ENCODE results near the gene HNRNPF.

The HNRNPF gene

GRCh38 chr10:43383204-43383971, 25.6 kb downstream of the HNRNPF start:
- no peaks in the 10 kb centered on the region for H3K9me2 ChIP-seq (replicated peaks; ENCODE audit: insufficient read depth, low read length)
- H3K4me2 ChIP-seq (ENCODE audit: low read depth, low read length, poor library complexity, severe bottlenecking): no peak overlapping the region
- H3K27ac ChIP-seq (ENCODE audit: low read depth, low read length): no peak overlapping the region
- H3K36me3 ChIP-seq (ENCODE audit: low read length): peaks cover 24% of the 10 kb centered on the region
- 0 out of 2 replicates have a peak, but pooled peaks cover 2% of the 10 kb centered on the region for H3K79me2 ChIP-seq (ENCODE audit: insufficient read depth, low read length)
- no peaks in the 10 kb centered on the region for H3K9me3 ChIP-seq (ENCODE audit: insufficient read depth, low read length)
- H4K20me1 ChIP-seq (ENCODE audit: low read depth, low read length): peaks cover 13% of the 10 kb centered on the region
- H2AFZ ChIP-seq (ENCODE audit: low read depth, low read length, severe bottlenecking): no peak overlapping the region
- H3F3A ChIP-seq (ENCODE audit: insufficient read depth): peaks cover 52% of the 10 kb centered on the region
- H3K27me3 ChIP-seq (ENCODE audit: low read length): no peaks in the 10 kb centered on the region
- no peak overlapping the region for H3K4me3 ChIP-seq (ENCODE audit: insufficient read depth, low read length, poor library complexity, severe bottlenecking)
- no peak overlapping the region for H3K9ac ChIP-seq (ENCODE audit: low read length)
- TF ChIP-seq CTCF (IDR thresholded peaks at IDR 0.05; ENCODE audit: insufficient read depth, low read length, poor library complexity, severe bottlenecking): no peak
- no peak for TF ChIP-seq EZH2phosphoT487 (conservative IDR thresholded peaks at IDR 0.05; ENCODE audit: low read length)

GRCh38 chr10:43380610-43381222, 28.3 kb downstream of the HNRNPF start:
- H3K36me3 ChIP-seq (ENCODE audit: low read length): peaks cover 3% of the 10 kb centered on the region; the same call in 1 of the 2 replicates
- no peaks in the 10 kb centered on the region for H3K9me2 ChIP-seq (replicated peaks; ENCODE audit: insufficient read depth, low read length)
- TF ChIP-seq CTCF (IDR thresholded peaks at IDR 0.05; ENCODE audit: insufficient read depth, low read length, poor library complexity, severe bottlenecking) (no peak), EZH2phosphoT487 (conservative IDR thresholded peaks at IDR 0.05; ENCODE audit: low read length) (no peak)
- H4K20me1 ChIP-seq (ENCODE audit: low read depth, low read length): no peaks in the 10 kb centered on the region; the same call in 1 of the 2 replicates
- H3K9ac ChIP-seq (ENCODE audit: low read length): no peak overlapping the region
- H2AFZ ChIP-seq (ENCODE audit: low read depth, low read length, severe bottlenecking): no peak overlapping the region
- no peaks in the 10 kb centered on the region for H3K79me2 ChIP-seq (ENCODE audit: insufficient read depth, low read length)
- H3K27ac ChIP-seq (ENCODE audit: low read depth, low read length): no peak overlapping the region
- no peak overlapping the region for H3K4me2 ChIP-seq (ENCODE audit: low read depth, low read length, poor library complexity, severe bottlenecking)
- H3F3A ChIP-seq (ENCODE audit: insufficient read depth): peaks cover 28% of the 10 kb centered on the region
- no peak overlapping the region for H3K4me3 ChIP-seq (ENCODE audit: insufficient read depth, low read length, poor library complexity, severe bottlenecking)
- no peaks in the 10 kb centered on the region for H3K27me3 ChIP-seq (ENCODE audit: low read length)
- no peaks in the 10 kb centered on the region for H3K9me3 ChIP-seq (ENCODE audit: insufficient read depth, low read length)

- Histone ChIP-seq H3K9me2 (replicated peaks; ENCODE audit: insufficient read depth, low read length) (no peaks in the 10 kb centered on the region), H2AFZ (ENCODE audit: low read depth, low read length, severe bottlenecking) (no peak overlapping the region), H3K27ac (ENCODE audit: low read depth, low read length) (no peak overlapping the region), H3K79me2 (ENCODE audit: insufficient read depth, low read length) (no peaks in the 10 kb centered on the region), H3K9ac (ENCODE audit: low read length) (no peak overlapping the region), H4K20me1 (ENCODE audit: low read depth, low read length) (no peaks in the 10 kb centered on the region), H3K9me3 (ENCODE audit: insufficient read depth, low read length) (no peaks in the 10 kb centered on the region), H3K4me3 (ENCODE audit: insufficient read depth, low read length, poor library complexity, severe bottlenecking) (no peak overlapping the region), H3K36me3 (ENCODE audit: low read length) (no peaks in the 10 kb centered on the region), H3K27me3 (ENCODE audit: low read length) (no peaks in the 10 kb centered on the region), H3K4me2 (ENCODE audit: low read depth, low read length, poor library complexity, severe bottlenecking) (no peak overlapping the region), H3F3A (ENCODE audit: insufficient read depth) (no peaks in the 10 kb centered on the region)
- TF ChIP-seq CTCF (IDR thresholded peaks at IDR 0.05; ENCODE audit: insufficient read depth, low read length, poor library complexity, severe bottlenecking) (no peak), EZH2phosphoT487 (conservative IDR thresholded peaks at IDR 0.05; ENCODE audit: low read length) (no peak)
Measured at GRCh38 chr10:43377424-43377883, 31.5 kb downstream of the HNRNPF start.
